ENCODE data around the gene MTMR4. TPM values are rescaled to one million over a fixed set of nuclear protein-coding genes. Genes with fewer than 3 reads are reported as not detected.
"Not testable (repeated sequence)": the region's sequence is repeated elsewhere in the genome, so short reads cannot be mapped to it uniquely, and the experiment has no call there.

MTMR4 gene
- total and polyA plus RNA-seq, 7 experiments from 2014 or later, result 19.4 to 71.3 (median 47.8) TPM

GRCh38 chr17:58481798-58482197 is 32.6 kb downstream of the MTMR4 start:
- peaks cover 0 to 27% (median 4%) of the 10 kb centered on the region in 7 donors for H3K4me1 Mint-ChIP-seq
- H3K4me1 ChIP-seq (ENCODE audit: control insufficient read depth in 2 of 2, insufficient read depth in 2 of 2, low read length in 2 of 2); H3K4me3 Mint-ChIP-seq; H3K9me3 ChIP-seq (ENCODE audit: control insufficient read depth in 2 of 3, low read length in 3 of 3); H3K9me3 Mint-ChIP-seq; H3K27me3 ChIP-seq (ENCODE audit: control insufficient read depth in 2 of 2, insufficient read depth in 2 of 2, low read length in 2 of 2); H3K4me3 ChIP-seq (ENCODE audit: low read length); H3K27me3 Mint-ChIP-seq; H3K36me3 ChIP-seq (ENCODE audit: control insufficient read depth in 2 of 3, insufficient read depth in 3 of 3, low read length in 3 of 3); CTCF ChIA-PET; ATAC-seq; DNase-seq; intact Hi-C loops (cut with micrococcal nuclease); H3K27ac ChIP-seq (ENCODE audit: low read depth, low read length): not testable (repeated sequence)
- peaks cover 0 to 20% (median 11%) of the 10 kb centered on the region in 5 donors for H3K36me3 Mint-ChIP-seq
- H3K27ac Mint-ChIP-seq, result peak overlapping the region in 1 of 9 donors; percentile 42
- POLR2A ChIA-PET, result interaction anchor here (0.6 kb wide), 1 partner anchor 19 kb away, joined by 3 read pairs; no protein-coding TSS in a partner anchor

DNA sequence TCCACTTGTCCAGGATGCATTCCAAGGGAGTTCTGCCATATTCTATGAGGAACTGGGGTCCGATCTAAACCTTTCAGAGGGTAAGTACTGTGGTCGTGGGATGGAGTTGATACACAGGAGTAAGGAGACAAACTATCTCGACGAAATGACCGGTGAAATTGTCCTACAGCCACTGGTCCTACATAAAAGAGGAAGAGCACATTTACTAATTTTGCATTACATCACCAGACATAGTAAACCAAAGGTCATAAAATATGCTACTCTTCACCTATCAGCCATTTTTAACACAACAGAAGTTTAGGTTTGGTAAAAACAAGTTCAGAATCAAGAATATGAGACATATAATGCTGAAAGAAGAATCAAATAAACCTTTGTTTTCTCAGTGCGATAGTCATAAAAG is 34.3 kb downstream of the MTMR4 start:
- intact Hi-C loops (cut with micrococcal nuclease), result no loop called here
- Histone ChIP-seq H3K27me3 (ENCODE audit: control insufficient read depth in 2 of 2, insufficient read depth in 2 of 2, low read length in 2 of 2) (no peaks in the 10 kb centered on the region), H3K27ac (ENCODE audit: low read depth, low read length) (no peak overlapping the region), H3K36me3 (ENCODE audit: control insufficient read depth in 2 of 3, insufficient read depth in 3 of 3, low read length in 3 of 3) (peaks cover 0 to 5% (median 3%) of the 10 kb centered on the region in 3 experiments), H3K4me3 (ENCODE audit: low read length) (no peak overlapping the region), H3K9me3 (ENCODE audit: control insufficient read depth in 2 of 3, low read length in 3 of 3) (no peaks in the 10 kb centered on the region), H3K4me1 (ENCODE audit: control insufficient read depth in 2 of 2, insufficient read depth in 2 of 2, low read length in 2 of 2) (no peaks in the 10 kb centered on the region)
- ChIA-PET CTCF (no interaction called here), POLR2A (no interaction called here)
- ATAC-seq (no peak), DNase-seq (no peak)
- Mint-ChIP-seq H3K4me3 (no peak overlapping the region), H3K27me3 (no peaks in the 10 kb centered on the region), H3K27ac (no peak overlapping the region), H3K36me3 (peaks cover 0 to 36% (median 24%) of the 10 kb centered on the region in 5 donors), H3K9me3 (no peaks in the 10 kb centered on the region), H3K4me1 (peaks cover 0 to 20% (median 1%) of the 10 kb centered on the region in 7 donors)

- no peak overlapping the region for H3K4me3 ChIP-seq (ENCODE audit: low read length)
- H3K27ac Mint-ChIP-seq, result no peak overlapping the region
- H3K36me3 Mint-ChIP-seq, result peaks cover 0 to 36% (median 24%) of the 10 kb centered on the region in 5 donors
- CTCF ChIA-PET, result interaction anchor here (1.1 kb wide), 1 partner anchor 11 kb away, joined by 3 read pairs; the partner anchor contains the start of gene HSF5
- no peaks in the 10 kb centered on the region for H3K27me3 ChIP-seq (ENCODE audit: control insufficient read depth in 2 of 2, insufficient read depth in 2 of 2, low read length in 2 of 2)
- no peak for ATAC-seq
- H3K9me3 Mint-ChIP-seq, result no peaks in the 10 kb centered on the region
- no peaks in the 10 kb centered on the region for H3K4me1 Mint-ChIP-seq
- POLR2A ChIA-PET, result interaction anchor here (0.6 kb wide), 1 partner anchor 134 kb away, joined by 3 read pairs; no protein-coding TSS in a partner anchor
- intact Hi-C loops (cut with micrococcal nuclease), result no loop called here
- H3K36me3 ChIP-seq (ENCODE audit: control insufficient read depth in 2 of 3, insufficient read depth in 3 of 3, low read length in 3 of 3), result peaks cover 0 to 5% (median 3%) of the 10 kb centered on the region in 3 experiments
- DNase-seq, result no peak
- no peak overlapping the region for H3K4me3 Mint-ChIP-seq
- H3K4me1 ChIP-seq (ENCODE audit: control insufficient read depth in 2 of 2, insufficient read depth in 2 of 2, low read length in 2 of 2), result no peaks in the 10 kb centered on the region
- no peaks in the 10 kb centered on the region for H3K27me3 Mint-ChIP-seq
- no peaks in the 10 kb centered on the region for H3K9me3 ChIP-seq (ENCODE audit: control insufficient read depth in 2 of 3, low read length in 3 of 3)
- H3K27ac ChIP-seq (ENCODE audit: low read depth, low read length), result no peak overlapping the region
Measured at GRCh38 chr17:58476812-58477211, 37.6 kb downstream of the MTMR4 start.

- ATAC-seq (no peak), DNase-seq (no peak)
- intact Hi-C loops (cut with micrococcal nuclease), result no loop called here
- Histone ChIP-seq H3K4me1 (ENCODE audit: control insufficient read depth in 2 of 2, insufficient read depth in 2 of 2, low read length in 2 of 2) (no peaks in the 10 kb centered on the region), H3K27me3 (ENCODE audit: control insufficient read depth in 2 of 2, insufficient read depth in 2 of 2, low read length in 2 of 2) (no peaks in the 10 kb centered on the region), H3K9me3 (ENCODE audit: control insufficient read depth in 2 of 3, low read length in 3 of 3) (no peaks in the 10 kb centered on the region), H3K36me3 (ENCODE audit: control insufficient read depth in 2 of 3, insufficient read depth in 3 of 3, low read length in 3 of 3) (peaks cover 0 to 5% (median 3%) of the 10 kb centered on the region in 3 experiments), H3K4me3 (ENCODE audit: low read length) (no peak overlapping the region), H3K27ac (ENCODE audit: low read depth, low read length) (no peak overlapping the region)
- Mint-ChIP-seq H3K36me3 (peaks cover 0 to 33% (median 24%) of the 10 kb centered on the region in 5 donors), H3K27me3 (no peaks in the 10 kb centered on the region), H3K4me3 (no peak overlapping the region), H3K9me3 (no peaks in the 10 kb centered on the region), H3K27ac (peak overlapping the region in 1 of 9 donors; percentile 6), H3K4me1 (no peaks in the 10 kb centered on the region)
- ChIA-PET CTCF (interaction anchor here (0.5 to 0.7 kb wide), 2 partner anchors 112 to 129 kb away, joined by 3 read pairs; no protein-coding TSS in a partner anchor), POLR2A (no interaction called here)
Measured at GRCh38 chr17:58475985-58476384, 38.5 kb downstream of the MTMR4 start.

- H3K9me3 Mint-ChIP-seq, result no peaks in the 10 kb centered on the region
- intact Hi-C loops (cut with micrococcal nuclease), result no loop called here
- CTCF ChIA-PET, result no interaction called here
- H3K27ac ChIP-seq (ENCODE audit: low read depth, low read length), result no peak overlapping the region
- H3K27ac Mint-ChIP-seq, result no peak overlapping the region
- peaks cover 0 to 4% (median under 1%) of the 10 kb centered on the region in 5 donors for H3K36me3 Mint-ChIP-seq
- no peaks in the 10 kb centered on the region for H3K4me1 ChIP-seq (ENCODE audit: control insufficient read depth in 2 of 2, insufficient read depth in 2 of 2, low read length in 2 of 2)
- no peaks in the 10 kb centered on the region for H3K9me3 ChIP-seq (ENCODE audit: control insufficient read depth in 2 of 3, low read length in 3 of 3)
- H3K4me3 Mint-ChIP-seq, result no peak overlapping the region
- no peaks in the 10 kb centered on the region for H3K36me3 ChIP-seq (ENCODE audit: control insufficient read depth in 2 of 3, insufficient read depth in 3 of 3, low read length in 3 of 3)
- H3K4me1 Mint-ChIP-seq, result no peaks in the 10 kb centered on the region
- no peak for DNase-seq
- ATAC-seq, result no peak
- no peaks in the 10 kb centered on the region for H3K27me3 ChIP-seq (ENCODE audit: control insufficient read depth in 2 of 2, insufficient read depth in 2 of 2, low read length in 2 of 2)
- no peak overlapping the region for H3K4me3 ChIP-seq (ENCODE audit: low read length)
- POLR2A ChIA-PET, result no interaction called here
- peaks cover 0 to 3% (median 0%) of the 10 kb centered on the region in 5 donors for H3K27me3 Mint-ChIP-seq
Measured at GRCh38 chr17:58470356-58470755, 44.1 kb downstream of the MTMR4 start.

DNA sequence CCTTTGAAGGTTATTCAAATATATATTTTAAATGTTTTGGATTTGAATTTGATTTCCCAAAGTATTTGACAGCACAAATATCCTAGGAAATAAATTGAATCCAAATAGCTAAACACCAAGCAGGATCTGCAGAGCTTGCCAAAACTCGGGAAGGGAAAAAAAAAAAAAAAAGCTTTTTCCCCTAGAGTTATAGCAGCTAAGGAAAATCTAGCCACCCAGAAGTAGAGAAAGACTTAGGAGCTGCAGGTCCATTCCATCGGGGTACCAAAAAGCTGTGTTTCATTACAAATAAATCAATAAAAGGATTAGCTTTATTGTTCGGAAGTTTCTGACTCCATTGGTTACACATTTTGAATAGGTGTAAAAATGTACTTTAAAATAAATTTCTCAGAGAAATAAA is 45.5 kb downstream of the MTMR4 start:
- H3K4me3 Mint-ChIP-seq, result no peak overlapping the region
- no peaks in the 10 kb centered on the region for H3K9me3 Mint-ChIP-seq
- no peak overlapping the region for H3K27ac Mint-ChIP-seq
- H3K4me1 Mint-ChIP-seq, result no peaks in the 10 kb centered on the region
- Histone ChIP-seq H3K36me3 (ENCODE audit: control insufficient read depth in 2 of 3, insufficient read depth in 3 of 3, low read length in 3 of 3) (no peaks in the 10 kb centered on the region), H3K9me3 (ENCODE audit: control insufficient read depth in 2 of 3, low read length in 3 of 3) (no peaks in the 10 kb centered on the region), H3K27me3 (ENCODE audit: control insufficient read depth in 2 of 2, insufficient read depth in 2 of 2, low read length in 2 of 2) (no peaks in the 10 kb centered on the region), H3K4me3 (ENCODE audit: low read length) (no peak overlapping the region), H3K4me1 (ENCODE audit: control insufficient read depth in 2 of 2, insufficient read depth in 2 of 2, low read length in 2 of 2) (no peaks in the 10 kb centered on the region), H3K27ac (ENCODE audit: low read depth, low read length) (no peak overlapping the region)
- POLR2A ChIA-PET, result no interaction called here
- no peak for DNase-seq
- H3K27me3 Mint-ChIP-seq, result peaks cover 0 to 3% (median 0%) of the 10 kb centered on the region in 5 donors
- CTCF ChIA-PET, result interaction anchor here (0.6 to 0.7 kb wide), 4 partner anchors 17 to 648 kb away, joined by 3 to 4 read pairs (median 3); partner anchors contain the start of gene HSF5
- intact Hi-C loops (cut with micrococcal nuclease), result no loop called here
- H3K36me3 Mint-ChIP-seq, result peaks cover 0 to 6% (median 0%) of the 10 kb centered on the region in 5 donors
- ATAC-seq, result no peak

DNA sequence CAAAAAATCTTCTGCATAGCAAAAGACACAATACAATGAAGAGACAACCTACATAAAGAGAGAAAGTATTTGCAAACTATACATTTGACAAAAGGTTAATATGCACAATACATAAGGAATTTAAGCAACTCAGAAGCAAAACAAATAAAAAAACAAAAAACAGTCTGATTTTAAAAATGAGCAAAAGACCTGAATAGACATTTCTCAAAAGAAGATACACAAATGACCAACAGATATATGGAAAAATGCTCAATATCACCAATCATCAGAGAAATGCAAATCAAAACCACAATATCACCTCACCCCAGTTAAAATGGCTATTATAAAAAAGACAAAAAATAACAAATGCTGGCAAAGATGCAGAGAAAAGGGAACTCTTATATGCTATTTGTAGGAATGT is 58.9 kb downstream of the MTMR4 start:
- no peak for DNase-seq
- no peaks in the 10 kb centered on the region for H3K9me3 Mint-ChIP-seq
- H3K36me3 Mint-ChIP-seq, result peaks cover 0 to 33% (median 17%) of the 10 kb centered on the region in 5 donors
- no peaks in the 10 kb centered on the region for H3K4me1 ChIP-seq (ENCODE audit: control insufficient read depth in 2 of 2, insufficient read depth in 2 of 2, low read length in 2 of 2)
- no peaks in the 10 kb centered on the region for H3K9me3 ChIP-seq (ENCODE audit: control insufficient read depth in 2 of 3, low read length in 3 of 3)
- ChIA-PET POLR2A (no interaction called here), CTCF (no interaction called here)
- H3K27me3 ChIP-seq (ENCODE audit: control insufficient read depth in 2 of 2, insufficient read depth in 2 of 2, low read length in 2 of 2), result no peaks in the 10 kb centered on the region
- no peaks in the 10 kb centered on the region for H3K27me3 Mint-ChIP-seq
- H3K4me3 ChIP-seq (ENCODE audit: low read length), result no peak overlapping the region
- peaks cover 0 to 12% (median 0%) of the 10 kb centered on the region in 7 donors for H3K4me1 Mint-ChIP-seq
- peaks cover 0 to 4% (median 0%) of the 10 kb centered on the region in 3 experiments for H3K36me3 ChIP-seq (ENCODE audit: control insufficient read depth in 2 of 3, insufficient read depth in 3 of 3, low read length in 3 of 3)
- H3K27ac ChIP-seq (ENCODE audit: low read depth, low read length), result no peak overlapping the region
- H3K4me3 Mint-ChIP-seq, result no peak overlapping the region
- no peak overlapping the region for H3K27ac Mint-ChIP-seq
- intact Hi-C loops (cut with micrococcal nuclease), result no loop called here
- no peak for ATAC-seq
